Bronchial epithelial cell (primary cell): ENCODE data around the gene CD63. TPM values are rescaled to one million over a fixed set of nuclear protein-coding genes. Genes with fewer than 3 reads are reported as not detected.
A peak's percentile ranks its signal among the peaks of the same experiment; 100 is the strongest.

Source experiments
- DNase-seq: peaks from one replicate; pipeline ENCODE4 v3.0.0-alpha.2; 2010; ENCODE audit warnings: low read depth
- FAIRE-seq: peaks from 2 replicates; lab custom pipeline; 2011; peaks lifted over from hg19 to GRCh38; lab: Jason Lieb, UNC
- H3K27me3 ChIP-seq: 2 replicates; pipeline ENCODE4 v1.5.1; 2011; ENCODE audit warnings: low read length; ENCODE audit not compliant: control insufficient read depth, insufficient read depth
- H3K36me3 ChIP-seq: 2 replicates; pipeline ENCODE4 v1.5.1; 2011; ENCODE audit warnings: low read length; ENCODE audit not compliant: control insufficient read depth, insufficient read depth
- H3K4me3 ChIP-seq: 2 replicates; pipeline ENCODE4 v1.5.1; 2011; ENCODE audit warnings: mild to moderate bottlenecking, low read depth, low read length, control low read depth
- total RNA-seq: library from RNA; depleted of rRNA; stranded (reverse); fragments of >200 nt; gene quantifications from 2 replicates; pipeline ENCODE4 v1.2.1, GENCODE V29; 2014
- TF ChIP-seq, protein P1 (sequence below): IDR thresholded peaks from 2 replicates; pipeline ENCODE4 v1.5.1; 2011; ENCODE audit warnings: mild to moderate bottlenecking, moderate library complexity, low read length, control low read depth, inconsistent platforms; ENCODE audit not compliant: insufficient read depth, severe bottlenecking

CD63 gene
- total RNA-seq, 1 donor from 2014 or later = 1,301 TPM

DNA sequence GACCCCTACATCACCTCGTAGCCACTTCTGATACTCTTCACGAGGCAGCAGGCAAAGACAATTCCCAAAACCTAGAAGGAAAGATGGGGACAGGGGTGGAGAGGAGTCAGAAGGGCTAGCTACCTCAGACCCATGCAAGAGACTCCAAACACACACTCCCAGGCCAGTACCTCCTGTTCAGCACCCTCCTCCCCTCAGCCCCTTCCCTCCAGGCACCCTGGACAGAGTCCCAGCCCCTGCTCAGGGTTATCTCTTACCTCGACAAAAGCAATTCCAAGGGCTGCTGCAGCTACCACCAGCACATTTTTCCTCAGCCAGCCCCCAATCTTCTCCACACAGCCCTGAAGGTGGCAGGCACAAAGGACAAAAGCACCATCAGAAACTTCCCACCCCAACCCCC lies 3.3 kb downstream of the CD63 start:
- H3K36me3 ChIP-seq = peaks cover 26% of the 10 kb centered on the region
- TF ChIP-seq, protein P1, sequence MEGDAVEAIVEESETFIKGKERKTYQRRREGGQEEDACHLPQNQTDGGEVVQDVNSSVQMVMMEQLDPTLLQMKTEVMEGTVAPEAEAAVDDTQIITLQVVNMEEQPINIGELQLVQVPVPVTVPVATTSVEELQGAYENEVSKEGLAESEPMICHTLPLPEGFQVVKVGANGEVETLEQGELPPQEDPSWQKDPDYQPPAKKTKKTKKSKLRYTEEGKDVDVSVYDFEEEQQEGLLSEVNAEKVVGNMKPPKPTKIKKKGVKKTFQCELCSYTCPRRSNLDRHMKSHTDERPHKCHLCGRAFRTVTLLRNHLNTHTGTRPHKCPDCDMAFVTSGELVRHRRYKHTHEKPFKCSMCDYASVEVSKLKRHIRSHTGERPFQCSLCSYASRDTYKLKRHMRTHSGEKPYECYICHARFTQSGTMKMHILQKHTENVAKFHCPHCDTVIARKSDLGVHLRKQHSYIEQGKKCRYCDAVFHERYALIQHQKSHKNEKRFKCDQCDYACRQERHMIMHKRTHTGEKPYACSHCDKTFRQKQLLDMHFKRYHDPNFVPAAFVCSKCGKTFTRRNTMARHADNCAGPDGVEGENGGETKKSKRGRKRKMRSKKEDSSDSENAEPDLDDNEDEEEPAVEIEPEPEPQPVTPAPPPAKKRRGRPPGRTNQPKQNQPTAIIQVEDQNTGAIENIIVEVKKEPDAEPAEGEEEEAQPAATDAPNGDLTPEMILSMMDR = no peak
- no peak for FAIRE-seq
- no peak overlapping the region for H3K4me3 ChIP-seq
- H3K27me3 ChIP-seq = no peaks in the 10 kb centered on the region
- no peak for DNase-seq

DNA sequence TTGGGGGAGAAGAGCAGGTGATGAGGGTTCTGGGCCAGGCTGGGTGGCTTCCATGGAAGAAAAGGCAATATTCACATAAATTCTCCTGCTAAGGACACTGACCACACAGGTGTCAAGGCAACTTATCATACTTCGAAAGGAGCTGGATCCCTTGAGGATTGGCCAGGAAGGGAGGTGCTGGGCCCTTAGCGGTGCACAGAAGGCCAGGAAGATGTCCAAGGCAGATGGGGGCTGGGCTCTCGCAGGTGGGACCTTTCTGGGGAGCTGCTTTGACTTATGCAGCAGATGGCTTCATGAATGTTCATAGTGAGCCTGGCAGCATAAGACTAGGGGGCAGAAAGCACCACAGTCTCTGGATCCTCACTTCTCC lies 3.9 kb downstream of the CD63 start:
- no peak for DNase-seq
- H3K27me3 ChIP-seq = no peaks in the 10 kb centered on the region
- FAIRE-seq = no peak

DNA sequence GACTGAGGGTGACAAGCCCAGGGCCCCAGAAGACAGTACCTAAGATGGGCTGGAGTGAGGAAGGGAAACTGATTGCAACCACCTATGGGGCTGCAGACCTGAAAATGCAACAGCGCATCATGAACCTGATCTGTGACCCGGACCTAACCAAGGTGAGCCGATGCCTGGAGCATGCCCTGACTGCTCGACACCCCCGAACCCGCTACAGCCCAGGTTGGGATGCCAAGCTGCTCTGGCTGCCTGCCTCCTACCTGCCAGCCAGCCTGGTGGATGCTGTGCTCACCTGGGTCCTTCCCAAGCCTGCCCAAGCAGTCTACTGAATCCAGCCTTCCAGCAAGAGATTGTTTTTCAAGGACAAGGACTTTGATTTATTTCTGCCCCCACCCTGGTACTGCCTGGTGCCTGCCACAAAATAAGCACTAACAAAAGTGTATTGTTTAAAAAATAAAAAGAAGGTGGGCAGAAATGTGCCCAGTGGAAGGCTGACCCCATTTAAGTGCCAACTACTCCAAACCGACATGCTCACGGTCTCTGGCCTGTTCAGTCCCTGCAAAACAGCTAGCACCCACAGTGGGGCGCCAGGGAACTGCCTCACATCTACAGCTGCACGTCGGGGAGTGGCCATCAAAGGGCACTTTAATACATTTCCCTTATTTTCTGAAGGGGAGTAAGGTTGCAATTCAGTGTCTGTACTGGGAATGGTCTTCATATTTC lies 4.4 kb downstream of the CD63 start:
- peaks cover 26% of the 10 kb centered on the region for H3K36me3 ChIP-seq

More for the DNA sequence above, 3.9 kb downstream of the CD63 start:
- Histone ChIP-seq H3K36me3 (peaks cover 26% of the 10 kb centered on the region), H3K4me3 (no peak overlapping the region)
- TF ChIP-seq, protein P1 = no peak

DNA sequence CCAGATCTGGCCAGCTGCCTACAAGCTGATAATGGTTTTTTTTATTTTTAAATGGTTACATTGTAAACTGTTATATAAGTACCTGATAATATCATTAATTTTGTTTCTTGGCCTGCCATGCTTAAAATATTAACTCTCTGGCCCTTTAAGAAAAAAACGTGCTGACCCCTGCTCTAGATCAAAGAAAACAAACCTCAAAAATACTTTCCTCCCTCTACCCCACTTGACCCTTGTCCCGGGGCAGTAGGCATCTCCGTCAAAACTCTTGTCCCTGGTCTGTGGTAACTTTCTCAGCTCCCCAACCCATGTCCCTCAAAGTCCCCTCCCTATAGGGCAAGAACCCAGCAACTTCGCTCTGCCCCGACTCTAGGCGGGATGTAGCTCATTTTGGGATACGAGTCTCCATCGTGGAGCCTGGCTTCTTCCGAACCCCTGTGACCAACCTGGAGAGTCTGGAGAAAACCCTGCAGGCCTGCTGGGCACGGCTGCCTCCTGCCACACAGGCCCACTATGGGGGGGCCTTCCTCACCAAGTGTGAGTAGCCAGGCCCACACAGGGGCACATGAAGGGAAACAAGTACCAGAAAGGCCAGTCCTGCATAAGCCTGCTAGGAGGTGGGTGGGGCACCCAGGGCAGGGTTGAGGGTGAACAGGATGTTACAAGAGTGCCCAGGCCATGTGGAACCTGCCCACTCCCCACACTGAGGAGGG lies 5.1 kb downstream of the CD63 start:
- Histone ChIP-seq H3K27me3 (no peaks in the 10 kb centered on the region), H3K4me3 (no peak overlapping the region), H3K36me3 (peaks cover 26% of the 10 kb centered on the region)
- DNase-seq (no peak), FAIRE-seq (no peak)
- TF ChIP-seq, protein P1 = no peak

More for the DNA sequence above, 4.4 kb downstream of the CD63 start:
- DNase-seq (peak; percentile 54), FAIRE-seq (no peak)
- TF ChIP-seq, protein P1 = peak; percentile 75
- Histone ChIP-seq H3K4me3 (no peak overlapping the region), H3K27me3 (no peaks in the 10 kb centered on the region)

DNA sequence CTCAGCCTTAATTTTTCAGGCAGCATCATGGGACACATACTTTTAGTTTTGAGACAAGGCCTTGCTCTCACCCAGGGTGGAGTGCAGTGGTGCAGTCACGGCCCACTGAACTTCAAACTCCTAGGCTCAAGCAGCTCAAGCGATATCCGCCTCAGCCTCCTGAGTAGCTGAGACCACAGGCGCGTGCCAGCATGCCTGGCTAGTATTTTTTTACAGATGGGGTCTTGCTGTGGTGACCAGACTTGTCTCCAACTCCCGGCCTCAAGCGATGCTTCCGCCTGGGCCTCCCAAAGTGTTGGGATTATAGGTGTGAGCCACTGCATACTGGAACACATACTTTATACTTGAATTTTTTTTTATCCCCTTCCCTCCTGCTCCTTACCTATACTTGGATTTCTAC lies 5.9 kb downstream of the CD63 start:
- TF ChIP-seq, protein P1 = no peak
- H3K36me3 ChIP-seq = peaks cover 26% of the 10 kb centered on the region

More for the DNA sequence above, 5.9 kb downstream of the CD63 start:
- H3K4me3 ChIP-seq = no peak overlapping the region
- no peak for DNase-seq
- no peaks in the 10 kb centered on the region for H3K27me3 ChIP-seq
- FAIRE-seq = no peak
